Stimulated activated CD8-positive, alpha-beta memory T cell treated with anti-CD3 and anti-CD28 coated beads, Interleukin-4, amount 100 ng/mL, for 24 hours (primary cell): ENCODE measurements around the gene CCDC47.
"Not testable (repeated sequence)": the region's sequence is repeated elsewhere in the genome, so short reads cannot be mapped to it uniquely, and the experiment has no call there.

Experiments used
- DNase-seq: peaks from one replicate; pipeline ENCODE4 v3.0.0-alpha.2; 2020; ENCODE audit warnings: low read depth

Gene CCDC47

GRCh38 chr17:63773272-63774140 lies at the start of gene CCDC47:
CCDC47 (minus strand) TSS chr17:63773597; CDS start chr17:63766175, 7,422 bp downstream.
- peak; percentile 96 for DNase-seq

- no peak for DNase-seq
These were observed 49.1 kb upstream of the CCDC47 start for GRCh38 chr17:63822537-63822936.

- no peak for DNase-seq
These were observed 48.4 kb upstream of the CCDC47 start for GRCh38 chr17:63821804-63822203.

GRCh38 chr17:63820963-63821561 lies 47.7 kb upstream of the CCDC47 start:
- DNase-seq = no peak

- no peak for DNase-seq
These were observed 46.5 kb upstream of the CCDC47 start for GRCh38 chr17:63819585-63820537.

GRCh38 chr17:63819131-63819530 lies 45.7 kb upstream of the CCDC47 start:
- DNase-seq = no peak

- DNase-seq = no peak
These were observed 44.5 kb upstream of the CCDC47 start for GRCh38 chr17:63817736-63818385.

- no peak for DNase-seq
These were observed 43.3 kb upstream of the CCDC47 start for GRCh38 chr17:63816669-63817068.

GRCh38 chr17:63816123-63816522 lies 42.7 kb upstream of the CCDC47 start:
- DNase-seq = no peak

GRCh38 chr17:63809970-63810369 lies 36.6 kb upstream of the CCDC47 start:
- DNase-seq = no peak

- no peak for DNase-seq
These were observed 32.2 kb upstream of the CCDC47 start for GRCh38 chr17:63805591-63805990.

- DNase-seq = no peak
These were observed 30.9 kb upstream of the CCDC47 start for GRCh38 chr17:63804328-63804727.

GRCh38 chr17:63800783-63801182 lies 27.4 kb upstream of the CCDC47 start:
- DNase-seq = no peak

- no peak for DNase-seq
These were observed 25.2 kb upstream of the CCDC47 start for GRCh38 chr17:63798572-63799106.

GRCh38 chr17:63796375-63796774 lies 23.0 kb upstream of the CCDC47 start:
- DNase-seq = not testable (repeated sequence)

- DNase-seq = no peak
These were observed 18.8 kb upstream of the CCDC47 start for GRCh38 chr17:63792055-63792729.

- DNase-seq = no peak
These were observed 16.7 kb upstream of the CCDC47 start for GRCh38 chr17:63790057-63790456.

GRCh38 chr17:63786971-63787711 lies 13.7 kb upstream of the CCDC47 start:
- DNase-seq = no peak

GRCh38 chr17:63786117-63786516 lies 12.7 kb upstream of the CCDC47 start:
- no peak for DNase-seq

GRCh38 chr17:63785556-63785955 lies 12.2 kb upstream of the CCDC47 start:
- DNase-seq = no peak
